Ascending aorta (tissue), 2 donors: ENCODE measurements around the gene CRYBB1. TPM values are rescaled to one million over a fixed set of nuclear protein-coding genes. Genes with fewer than 3 reads are reported as not detected.

Experiments used
- DNase-seq, 2 donors: peaks; one replicate each; pipeline ENCODE4 v3.0.0-alpha.2; 2019; ENCODE audit warnings: low spot score in 2 of 2
- H3K27ac ChIP-seq, 2 donors: fragments of 200-600 bp; sonication (generic); one replicate each; pipeline ENCODE4 v1.5.1; 2016 to 2017; ENCODE audit warnings: mild to moderate bottlenecking in 1 of 2
- H3K27me3 ChIP-seq: fragments of 200-600 bp; sonication (generic); one replicate; pipeline ENCODE4 v1.5.1; 2017
- H3K36me3 ChIP-seq, 2 donors: fragments of 200-600 bp; sonication (generic); one replicate each; pipeline ENCODE4 v1.5.1; 2016
- H3K4me1 ChIP-seq, 2 donors: fragments of 200-600 bp; sonication (generic); one replicate each; pipeline ENCODE4 v1.5.1; 2016 to 2017; ENCODE audit warnings: mild to moderate bottlenecking in 1 of 2
- H3K4me3 ChIP-seq, 2 donors: fragments of 200-600 bp; sonication (generic); one replicate each; pipeline ENCODE4 v1.5.1; 2016 to 2017; ENCODE audit warnings: mild to moderate bottlenecking in 1 of 2
- H3K9me3 ChIP-seq, 2 donors: fragments of 200-600 bp; sonication (generic); one replicate each; pipeline ENCODE4 v1.5.1; 2016
- intact Hi-C: fragments of 100-400 bp; cut with DNase I; formaldehyde crosslinking; loops from one replicate; pipeline ENCODE4 v1.15.1; 2023
- total RNA-seq: library from RNA; depleted of rRNA; stranded (reverse); fragments of >200 nt; gene quantifications from one replicate; pipeline ENCODE4 v1.1.0, GENCODE V29; 2016
- TF ChIP-seq, protein P1 (sequence below), 3 experiments: fragments of 200-600 bp in 2 of 3; fragments of 450-650 bp in 1 of 3; sonication (generic) in 2 of 3; IDR thresholded peaks; one replicate each; pipeline ENCODE4 v1.5.1; 2016 to 2019; ENCODE audit warnings: antibody characterized with exemption in 3 of 3, mild to moderate bottlenecking in 1 of 3, moderate library complexity in 1 of 3

CRYBB1 gene
- total RNA-seq, 1 donor from 2014 or later: 7.3 TPM

DNA sequence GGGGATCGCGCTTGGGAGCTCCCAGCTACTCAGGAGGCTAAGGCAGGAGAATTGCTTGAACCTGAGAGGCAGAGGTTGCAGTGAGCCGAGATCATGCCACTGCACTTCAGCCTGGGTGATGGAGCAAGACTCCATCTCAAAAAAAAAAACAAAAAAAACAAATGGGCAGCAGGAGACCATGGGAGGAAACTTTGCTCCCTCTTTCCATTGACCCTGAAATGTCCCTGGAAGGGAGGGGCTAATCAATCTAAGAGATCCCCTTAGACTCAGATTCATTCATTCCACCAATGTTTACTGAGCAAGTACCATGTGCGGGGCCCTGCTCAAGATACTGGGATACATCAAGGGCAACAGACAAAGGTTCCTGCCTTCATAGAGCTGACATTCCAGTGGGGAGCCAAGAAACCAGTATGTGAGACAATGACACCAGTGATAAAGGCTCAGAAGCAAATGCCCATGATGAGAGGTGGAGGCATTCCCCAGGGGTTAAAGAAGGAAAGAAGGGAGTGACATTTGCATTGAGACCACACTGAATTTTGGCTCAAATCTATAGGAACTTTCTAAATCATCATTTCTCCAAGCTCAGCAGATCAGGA lies 67.8 kb downstream of the CRYBB1 start:
- no peaks in the 10 kb centered on the region for H3K9me3 ChIP-seq
- intact Hi-C loops: no loop called here
- H3K4me1 ChIP-seq: peaks cover 3 to 5% of the 10 kb centered on the region in 2 donors
- H3K4me3 ChIP-seq: no peak overlapping the region
- H3K27ac ChIP-seq: no peak overlapping the region
- TF ChIP-seq, protein P1, sequence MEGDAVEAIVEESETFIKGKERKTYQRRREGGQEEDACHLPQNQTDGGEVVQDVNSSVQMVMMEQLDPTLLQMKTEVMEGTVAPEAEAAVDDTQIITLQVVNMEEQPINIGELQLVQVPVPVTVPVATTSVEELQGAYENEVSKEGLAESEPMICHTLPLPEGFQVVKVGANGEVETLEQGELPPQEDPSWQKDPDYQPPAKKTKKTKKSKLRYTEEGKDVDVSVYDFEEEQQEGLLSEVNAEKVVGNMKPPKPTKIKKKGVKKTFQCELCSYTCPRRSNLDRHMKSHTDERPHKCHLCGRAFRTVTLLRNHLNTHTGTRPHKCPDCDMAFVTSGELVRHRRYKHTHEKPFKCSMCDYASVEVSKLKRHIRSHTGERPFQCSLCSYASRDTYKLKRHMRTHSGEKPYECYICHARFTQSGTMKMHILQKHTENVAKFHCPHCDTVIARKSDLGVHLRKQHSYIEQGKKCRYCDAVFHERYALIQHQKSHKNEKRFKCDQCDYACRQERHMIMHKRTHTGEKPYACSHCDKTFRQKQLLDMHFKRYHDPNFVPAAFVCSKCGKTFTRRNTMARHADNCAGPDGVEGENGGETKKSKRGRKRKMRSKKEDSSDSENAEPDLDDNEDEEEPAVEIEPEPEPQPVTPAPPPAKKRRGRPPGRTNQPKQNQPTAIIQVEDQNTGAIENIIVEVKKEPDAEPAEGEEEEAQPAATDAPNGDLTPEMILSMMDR (IDR thresholded peaks at IDR 0.05): no peak
- DNase-seq: no peak
- H3K36me3 ChIP-seq: no peaks in the 10 kb centered on the region
- no peaks in the 10 kb centered on the region for H3K27me3 ChIP-seq

Other genes starting within 250 kb of the CRYBB1 start
- gene ASPHD2, start 188.8 kb downstream of the CRYBB1 start, total RNA-seq: 0.32 TPM
- gene HPS4, start 134.2 kb downstream of the CRYBB1 start, total RNA-seq: 39.3 TPM
- gene SRRD, start 134.2 kb downstream of the CRYBB1 start, total RNA-seq: 85.6 TPM
- gene TFIP11, start 105.6 kb downstream of the CRYBB1 start, total RNA-seq: 11.6 TPM
- gene TPST2, start 27.9 kb downstream of the CRYBB1 start, total RNA-seq: 251 TPM
- not detected for gene CRYBA4, start 3.9 kb upstream of the CRYBB1 start, total RNA-seq
- 0.53 TPM for gene MIAT, start 39.6 kb upstream of the CRYBB1 start, total RNA-seq